Gastrocnemius medialis (tissue), 4 donors: ENCODE data around the gene MILR1.

Experiments
- POLR2A ChIP-seq, 2 donors: fragments of 450-650 bp; IDR thresholded peaks; one replicate each; pipeline ENCODE4 v1.6.1; 2017; ENCODE audit warnings: antibody characterized with exemption in 2 of 2, mild to moderate bottlenecking in 2 of 2, moderate library complexity in 2 of 2
- TF ChIP-seq, protein P1 (sequence below), 5 experiments: fragments of 450-650 bp in 3 of 5; fragments of 200-600 bp in 2 of 5; sonication (generic) in 2 of 5; IDR thresholded peaks in 4 of 5; conservative IDR thresholded peaks in 1 of 5; 1 replicate in 4 of 5; 2 replicates in 1 of 5; pipeline ENCODE4 v1.5.1; 2016 to 2019; ENCODE audit warnings: antibody characterized with exemption in 5 of 5, mild to moderate bottlenecking in 3 of 5, moderate library complexity in 3 of 5

DNA sequence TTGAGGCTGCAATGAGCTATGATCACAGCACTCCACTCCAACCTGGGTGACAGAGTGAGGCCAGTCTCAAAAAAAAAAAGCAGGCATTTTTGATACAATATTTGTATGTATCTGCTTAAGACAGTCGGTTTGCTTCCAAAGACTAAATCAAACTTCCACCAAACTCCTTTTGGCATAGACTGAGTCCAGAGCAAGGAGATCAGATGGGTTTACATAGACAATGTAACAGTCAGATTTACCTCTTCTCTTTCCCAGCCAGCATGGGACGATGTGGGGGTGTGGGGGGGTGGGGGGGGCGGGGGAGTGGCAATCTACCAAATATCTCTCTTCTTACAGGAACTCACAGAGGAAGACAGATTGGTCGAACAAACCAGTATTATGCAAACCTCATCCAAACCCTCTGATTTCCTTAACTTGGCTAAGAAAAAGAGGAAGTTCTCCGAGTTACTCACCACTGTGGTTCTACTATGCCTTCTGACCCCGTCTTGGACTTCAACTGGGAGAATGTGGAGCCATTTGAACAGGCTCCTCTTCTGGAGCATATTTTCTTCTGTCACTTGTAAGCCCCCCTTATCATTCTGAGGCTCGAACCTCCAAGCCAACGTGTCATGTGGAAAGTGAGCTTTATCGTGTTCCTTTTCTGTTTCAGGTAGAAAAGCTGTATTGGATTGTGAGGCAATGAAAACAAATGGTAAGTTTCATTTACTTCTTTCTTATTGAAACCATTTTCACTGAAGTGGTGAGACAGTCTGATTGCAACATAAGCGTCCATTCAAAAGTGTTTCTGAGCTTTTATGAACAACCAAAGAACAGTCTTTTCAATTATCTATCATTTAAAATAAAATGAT, at the start of gene MILR1:
- TF ChIP-seq, protein P1, sequence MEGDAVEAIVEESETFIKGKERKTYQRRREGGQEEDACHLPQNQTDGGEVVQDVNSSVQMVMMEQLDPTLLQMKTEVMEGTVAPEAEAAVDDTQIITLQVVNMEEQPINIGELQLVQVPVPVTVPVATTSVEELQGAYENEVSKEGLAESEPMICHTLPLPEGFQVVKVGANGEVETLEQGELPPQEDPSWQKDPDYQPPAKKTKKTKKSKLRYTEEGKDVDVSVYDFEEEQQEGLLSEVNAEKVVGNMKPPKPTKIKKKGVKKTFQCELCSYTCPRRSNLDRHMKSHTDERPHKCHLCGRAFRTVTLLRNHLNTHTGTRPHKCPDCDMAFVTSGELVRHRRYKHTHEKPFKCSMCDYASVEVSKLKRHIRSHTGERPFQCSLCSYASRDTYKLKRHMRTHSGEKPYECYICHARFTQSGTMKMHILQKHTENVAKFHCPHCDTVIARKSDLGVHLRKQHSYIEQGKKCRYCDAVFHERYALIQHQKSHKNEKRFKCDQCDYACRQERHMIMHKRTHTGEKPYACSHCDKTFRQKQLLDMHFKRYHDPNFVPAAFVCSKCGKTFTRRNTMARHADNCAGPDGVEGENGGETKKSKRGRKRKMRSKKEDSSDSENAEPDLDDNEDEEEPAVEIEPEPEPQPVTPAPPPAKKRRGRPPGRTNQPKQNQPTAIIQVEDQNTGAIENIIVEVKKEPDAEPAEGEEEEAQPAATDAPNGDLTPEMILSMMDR (IDR thresholded peaks at IDR 0.05 in 4 of 5, conservative IDR thresholded peaks at IDR 0.05 in 1 of 5) = no peak
- no peak for TF ChIP-seq POLR2A (IDR thresholded peaks at IDR 0.05)
